ENCODE data around the gene G6PC1. TPM values are rescaled to one million over a fixed set of nuclear protein-coding genes. Genes with fewer than 3 reads are reported as not detected.

The G6PC1 gene
- total and polyA plus RNA-seq, 2 of the 13 experiments (the other 11 are each of a cell fraction or from before 2014, with no cell fraction given), result 1.7 to 37.9 TPM

DNA sequence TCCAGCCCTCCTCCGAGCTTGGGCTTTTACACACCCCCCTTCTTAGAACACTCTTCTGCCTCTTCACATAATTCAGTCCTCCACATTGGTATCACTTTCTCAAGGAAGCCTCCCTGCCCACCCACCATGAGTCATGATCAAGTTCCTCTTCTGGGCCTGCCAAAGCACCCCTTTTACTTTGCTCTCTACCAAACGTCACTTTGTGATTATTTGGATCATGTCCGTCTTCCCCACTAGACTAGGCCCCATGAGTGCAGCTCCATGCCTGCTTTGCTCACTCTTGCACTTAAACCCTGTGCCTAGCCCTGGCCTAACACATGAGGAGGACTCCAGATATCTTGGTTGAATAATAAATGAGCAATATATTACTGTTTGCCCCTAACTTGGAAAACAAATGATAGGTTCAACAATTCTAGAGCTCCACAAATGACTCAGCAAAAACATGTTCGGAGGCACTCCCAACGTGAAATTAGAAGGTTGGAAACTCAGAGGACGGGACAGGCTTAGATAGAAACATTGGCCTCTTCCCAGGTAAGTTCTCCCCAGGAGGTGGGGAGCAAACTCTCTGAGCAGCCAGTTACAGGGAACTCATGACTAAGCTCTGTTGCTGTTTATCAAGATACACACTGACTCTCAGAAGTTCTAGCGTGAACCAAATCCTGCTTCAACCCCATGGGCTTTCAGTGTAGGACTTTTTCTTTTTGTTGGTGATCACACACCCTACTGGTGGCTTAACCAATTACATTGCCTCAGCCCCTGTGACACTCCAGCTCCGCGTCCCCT, 28.3 kb downstream of the G6PC1 start (continued):
- no peak for TF ChIP-seq SP1 (IDR thresholded peaks at IDR 0.05)
- 0 out of 2 replicates have a peak, but pooled peaks have one; percentile 11 for TF ChIP-seq SP1 (CRISPR knock-in tag; IDR thresholded peaks at IDR 0.05)
- no peak for TF ChIP-seq HOXD1 (CRISPR knock-in tag; IDR thresholded peaks at IDR 0.05)
- TF ChIP-seq GATAD2A (CRISPR knock-in tag; IDR thresholded peaks at IDR 0.05), result peak; percentile 71
- TF ChIP-seq ZNF207 (IDR thresholded peaks at IDR 0.05; ENCODE audit: borderline replicate concordance), result no peak
- TF ChIP-seq SMAD1 (CRISPR knock-in tag; IDR thresholded peaks at IDR 0.05; ENCODE audit: borderline replicate concordance, low read depth), result 0 out of 2 replicates have a peak, but pooled peaks have one; percentile 51
- peak; percentile 40; the same call in 1 of the 2 replicates for TF ChIP-seq ETV5 (CRISPR knock-in tag; IDR thresholded peaks at IDR 0.05; ENCODE audit: borderline replicate concordance)
- TF ChIP-seq ZMYM4 (CRISPR knock-in tag; IDR thresholded peaks at IDR 0.05), result peak; percentile 55
- no peak for TF ChIP-seq CREB1 (IDR thresholded peaks at IDR 0.05)
- peak; percentile 47; the same call in 1 of the 2 replicates for TF ChIP-seq CREB1 (CRISPR knock-in tag; IDR thresholded peaks at IDR 0.05)
- TF ChIP-seq AHR (CRISPR knock-in tag; IDR thresholded peaks at IDR 0.05), result peak; percentile 19; the same call in 1 of the 2 replicates
- TF ChIP-seq, protein P1, sequence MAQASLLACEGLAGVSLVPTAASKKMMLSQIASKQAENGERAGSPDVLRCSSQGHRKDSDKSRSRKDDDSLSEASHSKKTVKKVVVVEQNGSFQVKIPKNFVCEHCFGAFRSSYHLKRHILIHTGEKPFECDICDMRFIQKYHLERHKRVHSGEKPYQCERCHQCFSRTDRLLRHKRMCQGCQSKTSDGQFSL (CRISPR knock-in tag; IDR thresholded peaks at IDR 0.05), result no peak
- no peak for TF ChIP-seq E2F2 (CRISPR knock-in tag; IDR thresholded peaks at IDR 0.05; ENCODE audit: borderline replicate concordance)
- TF ChIP-seq DBP (CRISPR knock-in tag; IDR thresholded peaks at IDR 0.05; ENCODE audit: not compliant biosample characterization), result no peak
- TF ChIP-seq, protein P2, sequence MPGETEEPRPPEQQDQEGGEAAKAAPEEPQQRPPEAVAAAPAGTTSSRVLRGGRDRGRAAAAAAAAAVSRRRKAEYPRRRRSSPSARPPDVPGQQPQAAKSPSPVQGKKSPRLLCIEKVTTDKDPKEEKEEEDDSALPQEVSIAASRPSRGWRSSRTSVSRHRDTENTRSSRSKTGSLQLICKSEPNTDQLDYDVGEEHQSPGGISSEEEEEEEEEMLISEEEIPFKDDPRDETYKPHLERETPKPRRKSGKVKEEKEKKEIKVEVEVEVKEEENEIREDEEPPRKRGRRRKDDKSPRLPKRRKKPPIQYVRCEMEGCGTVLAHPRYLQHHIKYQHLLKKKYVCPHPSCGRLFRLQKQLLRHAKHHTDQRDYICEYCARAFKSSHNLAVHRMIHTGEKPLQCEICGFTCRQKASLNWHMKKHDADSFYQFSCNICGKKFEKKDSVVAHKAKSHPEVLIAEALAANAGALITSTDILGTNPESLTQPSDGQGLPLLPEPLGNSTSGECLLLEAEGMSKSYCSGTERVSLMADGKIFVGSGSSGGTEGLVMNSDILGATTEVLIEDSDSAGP (CRISPR knock-in tag; IDR thresholded peaks at IDR 0.05; ENCODE audit: borderline replicate concordance), result no peak
- TF ChIP-seq ASH2L (IDR thresholded peaks at IDR 0.05; ENCODE audit: insufficient read length, low read depth, low read length), result peak; percentile 56
- TF ChIP-seq FLYWCH1 (CRISPR knock-in tag; IDR thresholded peaks at IDR 0.05), result no peak
- TF ChIP-seq JUN (CRISPR knock-in tag; IDR thresholded peaks at IDR 0.05), result peak; percentile 65; the same call in 1 of the 2 replicates
- peak; percentile 75; the same call in 1 of the 2 replicates for TF ChIP-seq IKZF5 (CRISPR knock-in tag; IDR thresholded peaks at IDR 0.05)
- TF ChIP-seq NFYC (CRISPR knock-in tag; IDR thresholded peaks at IDR 0.05), result no peak
- TF ChIP-seq NFIC (IDR thresholded peaks at IDR 0.05; ENCODE audit: low read length), result 0 out of 2 replicates have a peak, but pooled peaks have one; percentile 34
- TF ChIP-seq, protein P3, sequence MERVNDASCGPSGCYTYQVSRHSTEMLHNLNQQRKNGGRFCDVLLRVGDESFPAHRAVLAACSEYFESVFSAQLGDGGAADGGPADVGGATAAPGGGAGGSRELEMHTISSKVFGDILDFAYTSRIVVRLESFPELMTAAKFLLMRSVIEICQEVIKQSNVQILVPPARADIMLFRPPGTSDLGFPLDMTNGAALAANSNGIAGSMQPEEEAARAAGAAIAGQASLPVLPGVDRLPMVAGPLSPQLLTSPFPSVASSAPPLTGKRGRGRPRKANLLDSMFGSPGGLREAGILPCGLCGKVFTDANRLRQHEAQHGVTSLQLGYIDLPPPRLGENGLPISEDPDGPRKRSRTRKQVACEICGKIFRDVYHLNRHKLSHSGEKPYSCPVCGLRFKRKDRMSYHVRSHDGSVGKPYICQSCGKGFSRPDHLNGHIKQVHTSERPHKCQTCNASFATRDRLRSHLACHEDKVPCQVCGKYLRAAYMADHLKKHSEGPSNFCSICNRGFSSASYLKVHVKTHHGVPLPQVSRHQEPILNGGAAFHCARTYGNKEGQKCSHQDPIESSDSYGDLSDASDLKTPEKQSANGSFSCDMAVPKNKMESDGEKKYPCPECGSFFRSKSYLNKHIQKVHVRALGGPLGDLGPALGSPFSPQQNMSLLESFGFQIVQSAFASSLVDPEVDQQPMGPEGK (CRISPR knock-in tag; IDR thresholded peaks at IDR 0.05), result peak; percentile 50
- peak; percentile 78; the same call in 1 of the 2 replicates for TF ChIP-seq ZSCAN9 (CRISPR knock-in tag; IDR thresholded peaks at IDR 0.05; ENCODE audit: borderline replicate concordance)

Data from HepG2 (cell line).